GM21786 (cell line): ENCODE data around the gene SPANXN1.
"Not testable (repeated sequence)": the region's sequence is repeated elsewhere in the genome, so short reads cannot be mapped to it uniquely, and the experiment has no call there.

Source experiments
- ATAC-seq: cut with Tn5 transposase; IDR thresholded peaks from one replicate; pipeline ENCODE4 v1.9.1; 2021; ENCODE audit not compliant: unreplicated experiment

The SPANXN1 gene

GRCh38 chrX:145247203-145247602 is at the start of gene SPANXN1:
Gene SPANXN1 (plus strand): TSS chrX:145247503. CDS start chrX:145247587, 84 bp downstream.
- not testable (repeated sequence) for ATAC-seq

- ATAC-seq, result no peak
Measured at GRCh38 chrX:145199078-145199477, 48.2 kb upstream of the SPANXN1 start.

- no peak for ATAC-seq
Measured at GRCh38 chrX:145213504-145213903, 33.8 kb upstream of the SPANXN1 start.

GRCh38 chrX:145292218-145292617 is 44.9 kb downstream of the SPANXN1 start:
- ATAC-seq, result no peak
